Measurements from ENCODE around the gene LMOD2. TPM values are rescaled to one million over a fixed set of nuclear protein-coding genes. Genes with fewer than 3 reads are reported as not detected.

Gene LMOD2
- total and polyA plus RNA-seq, 3 experiments from 2014 or later = not detected

DNA sequence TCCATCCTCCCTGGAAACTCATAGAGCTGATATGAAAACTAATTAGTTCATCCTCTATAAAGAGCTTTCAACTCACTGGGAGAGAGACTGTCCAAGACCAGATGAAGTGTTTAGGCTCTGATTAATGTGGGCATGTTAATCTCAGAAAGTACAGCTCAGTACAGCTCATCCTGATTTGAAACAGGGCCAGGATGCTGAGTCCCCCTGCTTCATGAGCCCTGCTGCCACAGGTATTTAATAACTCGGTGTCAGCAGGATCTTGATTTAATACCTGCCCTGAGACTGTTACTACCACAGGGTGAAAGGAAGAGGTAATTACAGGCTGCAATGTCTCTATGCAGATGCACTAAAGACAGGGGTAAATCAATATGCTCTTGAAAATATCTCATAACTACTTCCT, 10.8 kb downstream of the LMOD2 start:
- H3K27me3 Mint-ChIP-seq = peaks cover 8 to 38% of the 10 kb centered on the region in 2 donors
- H3K27me3 ChIP-seq (ENCODE audit: insufficient read depth, low read length, poor library complexity, severe bottlenecking) = no peaks in the 10 kb centered on the region
- peaks cover 0 to 4% (median 0%) of the 10 kb centered on the region in 3 donors for H3K36me3 Mint-ChIP-seq
- no peak overlapping the region for H3K27ac Mint-ChIP-seq
- H3K4me1 Mint-ChIP-seq = no peaks in the 10 kb centered on the region
- ChIA-PET POLR2A (no interaction called here), CTCF (interaction anchor here (1.6 kb wide), 1 partner anchor 21 kb away, joined by 3 read pairs; no protein-coding TSS in a partner anchor)
- no peaks in the 10 kb centered on the region for H3K4me1 ChIP-seq (ENCODE audit: insufficient read depth, low read length)
- H3K36me3 ChIP-seq (ENCODE audit: insufficient read depth, low read length) = no peaks in the 10 kb centered on the region
- H3K4me3 ChIP-seq (ENCODE audit: low read length) = no peak overlapping the region
- H3K27ac ChIP-seq (ENCODE audit: low read depth, low read length) = no peak overlapping the region
- H3K4me3 Mint-ChIP-seq = no peak overlapping the region
- no peaks in the 10 kb centered on the region for H3K9me3 ChIP-seq (ENCODE audit: low read length)
- H3K9me3 Mint-ChIP-seq = peaks cover 0 to 2% (median 0%) of the 10 kb centered on the region in 5 donors
- DNase-seq = no peak

DNA sequence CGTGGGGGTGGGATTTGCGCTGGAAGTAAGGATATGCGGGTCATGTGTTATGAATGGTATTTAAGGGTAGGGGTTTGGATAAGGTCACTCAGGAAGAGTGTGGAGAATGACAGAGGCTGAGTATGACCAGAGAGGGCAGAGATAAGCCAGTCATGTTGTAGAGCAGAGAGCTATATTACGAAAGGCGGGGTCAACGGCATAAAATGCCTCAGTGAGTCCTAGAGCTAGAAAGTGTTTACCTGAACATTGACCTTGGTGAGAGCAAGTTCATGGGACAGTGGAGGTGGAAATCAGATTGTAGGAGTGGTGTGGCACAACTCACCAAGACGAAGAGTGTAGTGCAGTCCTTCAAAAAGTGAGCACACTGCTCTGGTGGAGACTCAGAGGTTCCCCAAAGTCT, 13.8 kb downstream of the LMOD2 start:
- no peak overlapping the region for H3K4me3 Mint-ChIP-seq
- POLR2A ChIA-PET = no interaction called here
- Histone ChIP-seq H3K27me3 (ENCODE audit: insufficient read depth, low read length, poor library complexity, severe bottlenecking) (no peaks in the 10 kb centered on the region), H3K27ac (ENCODE audit: low read depth, low read length) (no peak overlapping the region), H3K4me1 (ENCODE audit: insufficient read depth, low read length) (no peaks in the 10 kb centered on the region), H3K36me3 (ENCODE audit: insufficient read depth, low read length) (no peaks in the 10 kb centered on the region), H3K4me3 (ENCODE audit: low read length) (no peak overlapping the region), H3K9me3 (ENCODE audit: low read length) (no peaks in the 10 kb centered on the region)
- CTCF ChIA-PET = interaction anchor here (1.9 kb wide), 1 partner anchor 32 kb away, joined by 5 read pairs; no protein-coding TSS in a partner anchor
- peak overlapping the region in 1 of 8 donors; percentile 9 for H3K27ac Mint-ChIP-seq
- no peaks in the 10 kb centered on the region for H3K4me1 Mint-ChIP-seq
- peaks cover 0 to 2% (median 0%) of the 10 kb centered on the region in 5 donors for H3K9me3 Mint-ChIP-seq
- H3K36me3 Mint-ChIP-seq = no peaks in the 10 kb centered on the region
- H3K27me3 Mint-ChIP-seq = peaks cover 3 to 14% of the 10 kb centered on the region in 2 donors
- DNase-seq = no peak

DNA sequence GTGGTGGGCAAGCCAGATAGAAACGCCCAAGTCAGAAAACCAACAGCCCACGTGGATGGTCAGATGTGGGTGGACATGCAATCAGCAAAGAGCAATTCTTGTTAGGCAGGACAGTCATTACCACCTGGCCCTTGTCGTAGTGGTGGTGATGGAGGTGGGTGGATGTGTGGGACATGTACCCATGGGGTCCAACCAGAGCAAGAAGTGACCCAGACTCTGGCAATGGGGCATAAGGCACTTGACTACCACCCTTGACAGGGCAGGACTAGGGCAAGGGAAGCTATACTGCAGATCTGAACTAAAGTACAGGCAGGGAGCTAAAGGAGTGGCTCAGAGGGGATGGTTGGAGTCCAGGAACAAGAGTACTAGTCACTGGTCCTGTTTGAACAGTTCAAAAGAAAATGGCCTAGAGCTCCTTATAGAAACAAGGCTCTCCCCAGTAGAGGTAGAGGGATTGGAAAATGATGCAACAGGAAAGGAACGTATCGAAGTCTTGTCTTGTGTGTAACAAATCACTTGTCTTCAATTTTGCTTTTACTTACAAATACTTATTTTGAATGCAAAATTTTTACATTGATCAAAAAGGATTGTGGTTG, 17.6 kb downstream of the LMOD2 start:
- CTCF ChIA-PET = no interaction called here
- no peaks in the 10 kb centered on the region for H3K4me1 Mint-ChIP-seq

DNA sequence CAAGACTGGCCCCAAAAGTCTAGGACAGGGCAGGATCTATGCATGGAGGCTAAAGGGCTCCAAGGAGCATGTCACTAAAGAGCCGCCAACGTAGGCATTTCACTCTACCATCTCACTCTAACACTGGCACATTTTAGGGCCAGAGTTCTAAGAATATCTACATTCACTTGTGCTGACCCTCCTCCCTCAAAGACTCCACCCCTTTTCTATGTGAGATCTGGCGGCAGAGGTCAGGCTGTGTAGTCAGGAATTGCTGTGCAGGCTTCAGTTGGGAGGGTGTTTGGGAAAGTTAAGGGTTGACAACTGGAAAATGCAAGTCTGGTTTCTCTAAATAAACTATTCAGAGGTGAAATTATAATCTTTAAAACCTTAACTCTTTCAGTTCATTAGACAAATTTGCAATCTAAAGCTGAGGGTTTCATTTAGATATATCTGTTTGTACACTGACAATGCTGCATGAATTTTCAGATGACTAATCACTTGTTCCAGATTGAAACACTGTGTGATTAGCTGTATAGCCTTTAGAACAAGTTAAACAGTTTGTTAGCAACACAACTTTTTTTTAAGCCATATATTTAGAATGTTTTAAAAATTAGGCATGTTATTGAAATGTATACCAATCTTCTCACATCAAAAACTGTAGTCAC, 18.2 kb downstream of the LMOD2 start:
- H3K27me3 ChIP-seq (ENCODE audit: insufficient read depth, low read length, poor library complexity, severe bottlenecking) = no peaks in the 10 kb centered on the region
- H3K27ac ChIP-seq (ENCODE audit: low read depth, low read length) = no peak overlapping the region
- DNase-seq = no peak
- no peaks in the 10 kb centered on the region for H3K4me1 ChIP-seq (ENCODE audit: insufficient read depth, low read length)
- ChIA-PET POLR2A (no interaction called here), CTCF (no interaction called here)
- Mint-ChIP-seq H3K27me3 (peaks cover 0 to 2% of the 10 kb centered on the region in 2 donors), H3K36me3 (no peaks in the 10 kb centered on the region), H3K9me3 (peaks cover 0 to 2% (median 0%) of the 10 kb centered on the region in 5 donors), H3K4me3 (no peak overlapping the region), H3K4me1 (no peaks in the 10 kb centered on the region), H3K27ac (peak overlapping the region in 1 of 8 donors; percentile 85)
- H3K4me3 ChIP-seq (ENCODE audit: low read length) = no peak overlapping the region
- no peaks in the 10 kb centered on the region for H3K9me3 ChIP-seq (ENCODE audit: low read length)
- H3K36me3 ChIP-seq (ENCODE audit: insufficient read depth, low read length) = no peaks in the 10 kb centered on the region

More for the DNA sequence above, 17.6 kb downstream of the LMOD2 start:
- H3K27me3 ChIP-seq (ENCODE audit: insufficient read depth, low read length, poor library complexity, severe bottlenecking) = no peaks in the 10 kb centered on the region
- Mint-ChIP-seq H3K9me3 (peaks cover 0 to 2% (median 0%) of the 10 kb centered on the region in 5 donors), H3K27ac (peak overlapping the region in 1 of 8 donors; percentile 85), H3K4me3 (no peak overlapping the region), H3K27me3 (peaks cover 0 to 2% of the 10 kb centered on the region in 2 donors), H3K36me3 (no peaks in the 10 kb centered on the region)
- H3K4me1 ChIP-seq (ENCODE audit: insufficient read depth, low read length) = no peaks in the 10 kb centered on the region
- H3K27ac ChIP-seq (ENCODE audit: low read depth, low read length) = no peak overlapping the region
- H3K36me3 ChIP-seq (ENCODE audit: insufficient read depth, low read length) = no peaks in the 10 kb centered on the region
- DNase-seq = no peak
- H3K9me3 ChIP-seq (ENCODE audit: low read length) = no peaks in the 10 kb centered on the region
- H3K4me3 ChIP-seq (ENCODE audit: low read length) = no peak overlapping the region
- POLR2A ChIA-PET = interaction anchor here (0.6 kb wide), 1 partner anchor 81 kb away, joined by 3 read pairs; no protein-coding TSS in a partner anchor

DNA sequence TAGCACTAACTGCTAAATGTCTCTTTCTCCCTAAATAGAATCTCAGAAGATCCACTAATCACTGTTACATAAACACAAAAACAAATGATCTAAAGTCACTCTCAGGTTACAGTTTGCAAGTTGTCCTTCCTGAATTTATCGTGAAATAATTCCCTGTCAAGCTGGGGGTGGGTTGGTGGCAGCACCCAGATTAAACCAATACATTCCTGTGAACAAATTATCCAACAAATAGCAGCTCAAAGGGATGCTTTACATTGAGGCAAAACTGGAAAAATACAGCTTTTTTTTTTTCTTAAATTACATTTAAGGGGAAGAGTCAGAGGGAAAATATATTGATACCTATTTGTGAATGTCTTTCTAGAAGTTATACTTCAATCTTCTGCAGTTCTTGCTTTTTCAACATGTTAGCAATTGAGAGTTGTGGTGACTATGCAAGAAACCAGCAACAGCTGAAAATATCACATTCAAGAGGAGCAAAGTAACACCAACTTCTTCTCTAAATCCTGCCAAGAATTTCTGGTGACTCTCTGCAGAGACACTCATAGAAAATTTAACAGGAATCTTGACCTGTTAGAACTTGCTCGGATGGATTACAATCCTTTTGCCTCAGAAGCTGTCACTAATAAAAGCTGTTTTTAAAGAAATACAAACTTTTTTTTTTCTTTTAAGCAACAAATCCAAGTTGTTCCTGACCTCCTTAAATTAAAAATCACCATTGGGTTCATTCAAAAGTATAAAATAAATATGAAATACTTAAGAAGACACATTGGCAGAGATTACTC, 18.9 kb downstream of the LMOD2 start:
- Mint-ChIP-seq H3K9me3 (peaks cover 0 to 2% (median 0%) of the 10 kb centered on the region in 5 donors), H3K36me3 (peaks cover 0 to 3% (median 0%) of the 10 kb centered on the region in 3 donors), H3K27me3 (no peaks in the 10 kb centered on the region), H3K4me3 (no peak overlapping the region), H3K4me1 (no peaks in the 10 kb centered on the region), H3K27ac (peak overlapping the region in 1 of 8 donors; percentile 47)
- Histone ChIP-seq H3K27me3 (ENCODE audit: insufficient read depth, low read length, poor library complexity, severe bottlenecking) (no peaks in the 10 kb centered on the region), H3K9me3 (ENCODE audit: low read length) (no peaks in the 10 kb centered on the region), H3K4me3 (ENCODE audit: low read length) (no peak overlapping the region), H3K27ac (ENCODE audit: low read depth, low read length) (no peak overlapping the region), H3K36me3 (ENCODE audit: insufficient read depth, low read length) (no peaks in the 10 kb centered on the region), H3K4me1 (ENCODE audit: insufficient read depth, low read length) (no peaks in the 10 kb centered on the region)
- DNase-seq = no peak
- CTCF ChIA-PET = interaction anchor here (0.9 kb wide), 1 partner anchor 20 kb away, joined by 3 read pairs; no protein-coding TSS in a partner anchor
- POLR2A ChIA-PET = no interaction called here

DNA sequence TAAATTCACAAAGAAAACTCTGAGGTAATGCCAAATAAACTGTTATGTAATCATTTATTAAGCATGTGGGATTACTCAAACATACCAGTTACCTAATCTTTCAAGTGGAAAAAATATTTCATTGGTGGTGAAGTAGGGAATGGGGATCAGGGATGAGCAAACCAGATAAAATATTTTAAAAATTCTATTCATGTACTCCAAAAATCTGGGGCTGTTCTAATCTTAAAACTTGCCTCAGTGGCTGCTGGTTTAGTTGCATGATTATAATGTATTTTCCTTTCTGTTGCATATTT, 19.5 kb downstream of the LMOD2 start:
- no peaks in the 10 kb centered on the region for H3K36me3 ChIP-seq (ENCODE audit: insufficient read depth, low read length)
- H3K4me1 Mint-ChIP-seq = no peaks in the 10 kb centered on the region
- H3K9me3 Mint-ChIP-seq = peaks cover 0 to 2% (median 0%) of the 10 kb centered on the region in 5 donors
- no peak overlapping the region for H3K4me3 Mint-ChIP-seq
- H3K36me3 Mint-ChIP-seq = peaks cover 0 to 7% (median 0%) of the 10 kb centered on the region in 3 donors
- peak overlapping the region in 1 of 8 donors; percentile 47 for H3K27ac Mint-ChIP-seq
- no peaks in the 10 kb centered on the region for H3K9me3 ChIP-seq (ENCODE audit: low read length)
- H3K27me3 ChIP-seq (ENCODE audit: insufficient read depth, low read length, poor library complexity, severe bottlenecking) = no peaks in the 10 kb centered on the region
- H3K4me3 ChIP-seq (ENCODE audit: low read length) = no peak overlapping the region
- no peak for DNase-seq
- H3K4me1 ChIP-seq (ENCODE audit: insufficient read depth, low read length) = no peaks in the 10 kb centered on the region
- ChIA-PET CTCF (interaction anchor here (0.9 kb wide), 1 partner anchor 20 kb away, joined by 3 read pairs; no protein-coding TSS in a partner anchor), POLR2A (no interaction called here)
- H3K27ac ChIP-seq (ENCODE audit: low read depth, low read length) = no peak overlapping the region
- H3K27me3 Mint-ChIP-seq = no peaks in the 10 kb centered on the region

DNA sequence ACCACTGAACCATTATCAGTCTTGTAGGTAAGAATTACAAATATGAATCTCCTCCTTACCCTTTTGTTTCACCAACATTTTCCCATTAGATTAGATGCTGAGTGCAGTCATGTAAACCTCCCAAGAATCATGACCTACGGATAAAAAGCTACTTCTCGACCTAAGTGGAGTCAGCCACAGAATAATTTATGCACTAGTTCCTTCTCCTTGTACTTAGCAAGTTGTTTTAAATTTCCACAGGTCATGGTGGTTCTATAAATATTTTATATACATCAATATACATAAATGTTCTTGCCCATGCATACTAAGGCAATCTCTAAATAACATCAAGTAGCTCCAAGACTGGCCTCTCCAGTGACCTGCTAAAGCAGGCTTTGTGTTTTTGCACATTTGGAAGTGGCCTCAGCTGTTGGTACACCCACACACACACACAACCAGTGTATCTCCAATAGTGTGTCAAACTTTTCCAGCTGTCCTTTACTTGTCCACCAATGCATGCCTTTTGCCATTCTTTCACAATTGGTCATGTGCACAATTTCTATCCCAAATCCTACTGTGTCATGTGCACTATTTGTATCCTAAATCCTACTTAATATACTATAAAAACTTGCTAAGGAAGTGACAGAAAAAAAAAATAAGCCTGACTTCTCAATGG, 21.5 kb downstream of the LMOD2 start:
- no peaks in the 10 kb centered on the region for H3K4me1 Mint-ChIP-seq
- H3K9me3 Mint-ChIP-seq = no peaks in the 10 kb centered on the region
- no peak overlapping the region for H3K4me3 Mint-ChIP-seq
- no peaks in the 10 kb centered on the region for H3K27me3 Mint-ChIP-seq
- ChIA-PET CTCF (no interaction called here), POLR2A (no interaction called here)
- peaks cover 0 to 21% (median 2%) of the 10 kb centered on the region in 3 donors for H3K36me3 Mint-ChIP-seq
- peak overlapping the region in 1 of 8 donors; percentile 46 for H3K27ac Mint-ChIP-seq
- Histone ChIP-seq H3K27me3 (ENCODE audit: insufficient read depth, low read length, poor library complexity, severe bottlenecking) (no peaks in the 10 kb centered on the region), H3K9me3 (ENCODE audit: low read length) (no peaks in the 10 kb centered on the region), H3K4me3 (ENCODE audit: low read length) (no peak overlapping the region), H3K36me3 (ENCODE audit: insufficient read depth, low read length) (no peaks in the 10 kb centered on the region), H3K27ac (ENCODE audit: low read depth, low read length) (no peak overlapping the region), H3K4me1 (ENCODE audit: insufficient read depth, low read length) (no peaks in the 10 kb centered on the region)
- DNase-seq = no peak
